HL-60 (cell line): Measurements from ENCODE around the gene DDR1.

Experiments used
- POLR2AphosphoS5 ChIP-seq: IDR thresholded peaks from 2 replicates; pipeline ENCODE4 v1.6.1; 2012; ENCODE audit warnings: low read depth
- SPI1 ChIP-seq: IDR thresholded peaks from 2 replicates; pipeline ENCODE4 v1.6.1; 2012; ENCODE audit warnings: low read depth, mild to moderate bottlenecking, borderline replicate concordance
- TF ChIP-seq, protein P1 (sequence below): IDR thresholded peaks from one replicate; pipeline ENCODE4 v1.5.1; 2011; ENCODE audit warnings: low read length, control low read depth, inconsistent platforms; ENCODE audit not compliant: insufficient read depth

DNA sequence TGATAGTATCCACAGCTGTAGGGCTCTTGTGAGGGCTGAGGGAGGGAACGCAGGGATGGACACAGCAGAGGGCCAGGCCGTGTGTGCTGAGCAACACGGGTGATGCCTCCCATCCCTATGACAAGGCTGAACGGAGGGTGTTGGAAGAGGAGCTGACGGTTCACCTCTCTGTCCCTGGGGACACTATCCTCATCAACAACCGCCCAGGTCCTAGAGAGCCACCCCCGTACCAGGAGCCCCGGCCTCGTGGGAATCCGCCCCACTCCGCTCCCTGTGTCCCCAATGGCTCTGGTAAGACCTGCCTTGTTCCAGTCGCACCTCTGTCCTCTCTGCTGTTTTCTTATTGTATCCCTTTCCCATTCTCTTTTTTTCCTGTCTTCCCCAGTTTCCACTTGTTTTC, 10.1 kb downstream of the DDR1 start:
- TF ChIP-seq, protein P1, sequence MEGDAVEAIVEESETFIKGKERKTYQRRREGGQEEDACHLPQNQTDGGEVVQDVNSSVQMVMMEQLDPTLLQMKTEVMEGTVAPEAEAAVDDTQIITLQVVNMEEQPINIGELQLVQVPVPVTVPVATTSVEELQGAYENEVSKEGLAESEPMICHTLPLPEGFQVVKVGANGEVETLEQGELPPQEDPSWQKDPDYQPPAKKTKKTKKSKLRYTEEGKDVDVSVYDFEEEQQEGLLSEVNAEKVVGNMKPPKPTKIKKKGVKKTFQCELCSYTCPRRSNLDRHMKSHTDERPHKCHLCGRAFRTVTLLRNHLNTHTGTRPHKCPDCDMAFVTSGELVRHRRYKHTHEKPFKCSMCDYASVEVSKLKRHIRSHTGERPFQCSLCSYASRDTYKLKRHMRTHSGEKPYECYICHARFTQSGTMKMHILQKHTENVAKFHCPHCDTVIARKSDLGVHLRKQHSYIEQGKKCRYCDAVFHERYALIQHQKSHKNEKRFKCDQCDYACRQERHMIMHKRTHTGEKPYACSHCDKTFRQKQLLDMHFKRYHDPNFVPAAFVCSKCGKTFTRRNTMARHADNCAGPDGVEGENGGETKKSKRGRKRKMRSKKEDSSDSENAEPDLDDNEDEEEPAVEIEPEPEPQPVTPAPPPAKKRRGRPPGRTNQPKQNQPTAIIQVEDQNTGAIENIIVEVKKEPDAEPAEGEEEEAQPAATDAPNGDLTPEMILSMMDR: no peak
- TF ChIP-seq SPI1 (no peak), POLR2AphosphoS5 (no peak)
